Mucosa of stomach (tissue), 1 donor: ENCODE data around the gene LYRM4.

Experiments used
- H3K27me3 ChIP-seq: one replicate; pipeline ENCODE4 v1.7.0; 2013; ENCODE audit warnings: mild to moderate bottlenecking, low read length; ENCODE audit not compliant: control insufficient read depth, insufficient read depth
- H3K36me3 ChIP-seq: one replicate; pipeline ENCODE4 v1.7.0; 2013; ENCODE audit warnings: low read length; ENCODE audit not compliant: control insufficient read depth, insufficient read depth
- H3K4me1 ChIP-seq: one replicate; pipeline ENCODE4 v1.7.0; 2013; ENCODE audit warnings: mild to moderate bottlenecking, low read length; ENCODE audit not compliant: control insufficient read depth, insufficient read depth
- H3K4me3 ChIP-seq: one replicate; pipeline ENCODE4 v1.7.0; 2013; ENCODE audit warnings: low read length
- H3K9ac ChIP-seq: one replicate; pipeline ENCODE4 v1.7.0; 2013; ENCODE audit warnings: mild to moderate bottlenecking, low read length, moderate library complexity
- H3K9me3 ChIP-seq: one replicate; pipeline ENCODE4 v1.7.0; 2013; ENCODE audit warnings: mild to moderate bottlenecking, low read length, moderate library complexity; ENCODE audit not compliant: control insufficient read depth
- donor health status: Pancreatic carcinoma.

Gene LYRM4

GRCh38 chr6:5158180-5158579 is 102.6 kb downstream of the LYRM4 start:
- H3K9me3 ChIP-seq = no peaks in the 10 kb centered on the region
- no peak overlapping the region for H3K4me3 ChIP-seq
- no peak overlapping the region for H3K9ac ChIP-seq
- H3K27me3 ChIP-seq = no peaks in the 10 kb centered on the region
- no peaks in the 10 kb centered on the region for H3K36me3 ChIP-seq
- no peaks in the 10 kb centered on the region for H3K4me1 ChIP-seq

- H3K27me3 ChIP-seq = no peaks in the 10 kb centered on the region
- H3K36me3 ChIP-seq = no peaks in the 10 kb centered on the region
- no peak overlapping the region for H3K9ac ChIP-seq
- H3K9me3 ChIP-seq = no peaks in the 10 kb centered on the region
- H3K4me1 ChIP-seq = no peaks in the 10 kb centered on the region
- H3K4me3 ChIP-seq = no peak overlapping the region
These were observed 103.1 kb downstream of the LYRM4 start for GRCh38 chr6:5157621-5158138.

- Histone ChIP-seq H3K9me3 (no peaks in the 10 kb centered on the region), H3K4me3 (no peak overlapping the region), H3K4me1 (no peaks in the 10 kb centered on the region), H3K9ac (no peak overlapping the region), H3K36me3 (no peaks in the 10 kb centered on the region), H3K27me3 (no peaks in the 10 kb centered on the region)
These were observed 104.1 kb downstream of the LYRM4 start for GRCh38 chr6:5156627-5157026.

GRCh38 chr6:5155906-5156305 is 104.8 kb downstream of the LYRM4 start:
- no peaks in the 10 kb centered on the region for H3K4me1 ChIP-seq
- H3K9me3 ChIP-seq = no peaks in the 10 kb centered on the region
- no peaks in the 10 kb centered on the region for H3K36me3 ChIP-seq
- H3K4me3 ChIP-seq = no peak overlapping the region
- no peaks in the 10 kb centered on the region for H3K27me3 ChIP-seq
- H3K9ac ChIP-seq = no peak overlapping the region

GRCh38 chr6:5153186-5153585 is 107.6 kb downstream of the LYRM4 start:
- no peaks in the 10 kb centered on the region for H3K36me3 ChIP-seq
- H3K9ac ChIP-seq = no peak overlapping the region
- no peaks in the 10 kb centered on the region for H3K9me3 ChIP-seq
- no peak overlapping the region for H3K4me3 ChIP-seq
- H3K27me3 ChIP-seq = no peaks in the 10 kb centered on the region
- H3K4me1 ChIP-seq = no peaks in the 10 kb centered on the region

- no peaks in the 10 kb centered on the region for H3K27me3 ChIP-seq
- H3K9ac ChIP-seq = no peak overlapping the region
- H3K36me3 ChIP-seq = no peaks in the 10 kb centered on the region
- H3K4me3 ChIP-seq = no peak overlapping the region
- no peaks in the 10 kb centered on the region for H3K9me3 ChIP-seq
- no peaks in the 10 kb centered on the region for H3K4me1 ChIP-seq
These were observed 108.3 kb downstream of the LYRM4 start for GRCh38 chr6:5152460-5152859.

GRCh38 chr6:5151955-5152401 is 108.8 kb downstream of the LYRM4 start:
- no peak overlapping the region for H3K9ac ChIP-seq
- no peaks in the 10 kb centered on the region for H3K36me3 ChIP-seq
- no peaks in the 10 kb centered on the region for H3K4me1 ChIP-seq
- no peaks in the 10 kb centered on the region for H3K9me3 ChIP-seq
- no peaks in the 10 kb centered on the region for H3K27me3 ChIP-seq
- H3K4me3 ChIP-seq = no peak overlapping the region

- Histone ChIP-seq H3K36me3 (no peaks in the 10 kb centered on the region), H3K9ac (no peak overlapping the region), H3K27me3 (no peaks in the 10 kb centered on the region), H3K4me1 (no peaks in the 10 kb centered on the region), H3K4me3 (no peak overlapping the region), H3K9me3 (no peaks in the 10 kb centered on the region)
These were observed 109.3 kb downstream of the LYRM4 start for GRCh38 chr6:5151360-5151954.

- H3K4me3 ChIP-seq = no peak overlapping the region
- no peaks in the 10 kb centered on the region for H3K4me1 ChIP-seq
- H3K9ac ChIP-seq = no peak overlapping the region
- no peaks in the 10 kb centered on the region for H3K27me3 ChIP-seq
- H3K9me3 ChIP-seq = no peaks in the 10 kb centered on the region
- H3K36me3 ChIP-seq = no peaks in the 10 kb centered on the region
These were observed 110.1 kb downstream of the LYRM4 start for GRCh38 chr6:5150551-5151075.

GRCh38 chr6:5149891-5150290 is 110.9 kb downstream of the LYRM4 start:
- no peaks in the 10 kb centered on the region for H3K4me1 ChIP-seq
- no peaks in the 10 kb centered on the region for H3K27me3 ChIP-seq
- H3K9me3 ChIP-seq = no peaks in the 10 kb centered on the region
- H3K9ac ChIP-seq = no peak overlapping the region
- no peaks in the 10 kb centered on the region for H3K36me3 ChIP-seq
- H3K4me3 ChIP-seq = no peak overlapping the region

GRCh38 chr6:5149159-5149704 is 111.5 kb downstream of the LYRM4 start:
- H3K36me3 ChIP-seq = no peaks in the 10 kb centered on the region
- no peaks in the 10 kb centered on the region for H3K9me3 ChIP-seq

GRCh38 chr6:5146398-5146797 is 114.4 kb downstream of the LYRM4 start:
- Histone ChIP-seq H3K4me3 (no peak overlapping the region), H3K4me1 (no peaks in the 10 kb centered on the region), H3K9me3 (no peaks in the 10 kb centered on the region), H3K27me3 (no peaks in the 10 kb centered on the region), H3K9ac (no peak overlapping the region), H3K36me3 (no peaks in the 10 kb centered on the region)

More at GRCh38 chr6:5149159-5149704, 111.5 kb downstream of the LYRM4 start:
- no peaks in the 10 kb centered on the region for H3K27me3 ChIP-seq
- no peaks in the 10 kb centered on the region for H3K4me1 ChIP-seq
- H3K4me3 ChIP-seq = no peak overlapping the region
- H3K9ac ChIP-seq = no peak overlapping the region
